T-helper 1 cell treated with Interleukin-12 subunit alpha and Interleukin-12 subunit beta and Interleukin-4 antibody, amounts not matched to agents 30 ng/mL and 1 ng/mL, for 36 hours (primary cell): ENCODE data around the gene CALHM6. TPM values are rescaled to one million over a fixed set of nuclear protein-coding genes. Genes with fewer than 3 reads are reported as not detected.

ENCODE experiments used
- intact Hi-C: fragments of 100-400 bp; cut with micrococcal nuclease; formaldehyde crosslinking; loops from one replicate; pipeline ENCODE4 v1.15.1; 2024
- total RNA-seq: library from RNA; stranded (reverse); gene quantifications from 2 replicates; pipeline ENCODE4 v1.2.3, GENCODE V29; 2022

CALHM6 gene
- total RNA-seq, 1 donor from 2014 or later = 89.1 TPM

GRCh38 chr6:116444575-116444974, 16.6 kb upstream of the CALHM6 start:
- intact Hi-C loops = loop anchor here (1.0 to 5.0 kb wide), 9 partner anchors 18 to 226 kb away; partner anchors contain the start of genes DSE and TSPYL4

- intact Hi-C loops = loop anchor here (2.0 kb wide), 1 partner anchor 158 kb away; no protein-coding TSS in a partner anchor
These were observed 16.1 kb upstream of the CALHM6 start for GRCh38 chr6:116445102-116445501.

- intact Hi-C loops = no loop called here
These were observed 14.8 kb upstream of the CALHM6 start for GRCh38 chr6:116446399-116446798.

GRCh38 chr6:116447052-116447451, 14.1 kb upstream of the CALHM6 start:
- intact Hi-C loops = no loop called here

GRCh38 chr6:116447496-116448011, 13.6 kb upstream of the CALHM6 start:
- intact Hi-C loops = no loop called here

GRCh38 chr6:116449565-116449964, 11.6 kb upstream of the CALHM6 start:
- intact Hi-C loops = no loop called here

GRCh38 chr6:116450185-116450710, 10.9 kb upstream of the CALHM6 start:
- intact Hi-C loops = no loop called here

GRCh38 chr6:116450769-116451740, 10.1 kb upstream of the CALHM6 start:
- intact Hi-C loops = loop anchor here (1.0 kb wide), 1 partner anchor 9 kb away; no protein-coding TSS in a partner anchor

- intact Hi-C loops = loop anchor here (1.0 kb wide), 1 partner anchor 8 kb away; no protein-coding TSS in a partner anchor
These were observed 9.3 kb upstream of the CALHM6 start for GRCh38 chr6:116451916-116452315.

GRCh38 chr6:116452531-116452930, 8.6 kb upstream of the CALHM6 start:
- intact Hi-C loops = no loop called here

- intact Hi-C loops = no loop called here
These were observed 5.1 kb upstream of the CALHM6 start for GRCh38 chr6:116456106-116456505.

GRCh38 chr6:116456927-116457326, 4.2 kb upstream of the CALHM6 start:
- intact Hi-C loops = no loop called here

GRCh38 chr6:116458264-116458663, 2.9 kb upstream of the CALHM6 start:
- intact Hi-C loops = no loop called here

- intact Hi-C loops = loop anchor here (1.0 to 5.0 kb wide), 4 partner anchors 9 to 1142 kb away; partner anchors contain the start of genes GOPC, KPNA5 and NT5DC1
These were observed 1.2 kb upstream of the CALHM6 start for GRCh38 chr6:116459927-116460326.

- intact Hi-C loops = loop anchor here (1.0 to 5.0 kb wide), 11 partner anchors 14 to 1140 kb away; partner anchors contain the start of genes GOPC, KPNA5, NT5DC1 and RWDD1
These were observed 1.0 kb downstream of the CALHM6 start for GRCh38 chr6:116461932-116462885.

GRCh38 chr6:116463301-116463700, 2.1 kb downstream of the CALHM6 start:
- intact Hi-C loops = loop anchor here (5.0 kb wide), 3 partner anchors 219 to 1139 kb away; partner anchors contain the start of genes GOPC, KPNA5 and NT5DC1

- intact Hi-C loops = no loop called here
These were observed 4.1 kb downstream of the CALHM6 start for GRCh38 chr6:116465246-116465645.

GRCh38 chr6:116467096-116467495, 5.9 kb downstream of the CALHM6 start:
- intact Hi-C loops = no loop called here

GRCh38 chr6:116467514-116467913, 6.3 kb downstream of the CALHM6 start:
- intact Hi-C loops = no loop called here

- intact Hi-C loops = no loop called here
These were observed 7.1 kb downstream of the CALHM6 start for GRCh38 chr6:116468293-116468692.

- intact Hi-C loops = no loop called here
These were observed 10.4 kb downstream of the CALHM6 start for GRCh38 chr6:116471531-116471930.
